K562 (cell line): Measurements from ENCODE around the gene CSNK1A1. TPM values are rescaled to one million over a fixed set of nuclear protein-coding genes. Genes with fewer than 3 reads are reported as not detected.

ENCODE experiments used
- ATAC-seq: fragments of 200-7000 bp; cut with Tn5 transposase; 3 replicates; pipeline ENCODE4 v1.9.1; 2020; ENCODE audit warnings: moderate library complexity
- BruUV-seq: library from RNA; stranded (reverse); fragments of 400-500 nt; replicated peaks from 2 replicates; lab custom pipeline; 2021; lab: Mats Ljungman, UMichigan
- CTCF ChIA-PET: fragments of 300-600 bp; formaldehyde crosslinking; extraction: SDS; loops from one replicate; lab custom pipeline; 2021; ENCODE audit warnings: low intra/inter-chr PET ratio; lab: Yijun Ruan, JAX
- POLR2A ChIA-PET: fragments of 300-600, 350-650 bp; sonication (Branson Sonifier 250); formaldehyde crosslinking; extraction: SDS; loops from one replicate; lab custom pipeline; 2021; ENCODE audit warnings: antibody characterized with exemption, inconsistent platforms; lab: Yijun Ruan, JAX
- DNase-seq, 4 experiments: peaks; one replicate each; pipeline versions ENCODE4 v3.0.0 to v3.0.0-alpha.2; 2011 to 2018; ENCODE audit warnings: low spot score in 3 of 4, mixed read lengths in 3 of 4; ENCODE audit errors: extremely low read depth in 1 of 4
- FAIRE-seq: peaks from 2 replicates; lab custom pipeline; 2011; peaks lifted over from hg19 to GRCh38; lab: Jason Lieb, UNC
- H2AFZ ChIP-seq: 2 replicates; pipeline ENCODE4 v1.6.0; 2011; ENCODE audit warnings: low read depth, low read length, control low read depth, inconsistent platforms
- H3K27ac ChIP-seq: fragments of 200-600 bp; 3 replicates; pipeline ENCODE4 v1.8.0; 2011; ENCODE audit warnings: low read depth, mild to moderate bottlenecking, control low read depth, inconsistent platforms, low read length, moderate library complexity, mixed read lengths; ENCODE audit errors: extremely low read depth
- H3K27me3 ChIP-seq, 2 experiments: fragments of 300-600 bp in 1 of 2; 2 replicates in 1 of 2; 3 replicates in 1 of 2; pipeline versions ENCODE4 v1.6.0 to v1.8.0; 2011; ENCODE audit warnings: inconsistent platforms in 2 of 2, low read length in 2 of 2, mild to moderate bottlenecking in 1 of 2, mixed read lengths in 1 of 2, moderate library complexity in 1 of 2; ENCODE audit not compliant: control insufficient read depth in 2 of 2, insufficient read depth in 2 of 2
- H3K36me3 ChIP-seq: fragments of 300-600 bp; 3 replicates; pipeline ENCODE4 v1.8.0; 2011; ENCODE audit warnings: mild to moderate bottlenecking, low read length, inconsistent platforms; ENCODE audit not compliant: control insufficient read depth, insufficient read depth
- H3K4me1 ChIP-seq, 2 experiments: fragments of 200-600 bp in 1 of 2; replicated peaks in 1 of 2; 2 replicates in 1 of 2; 3 replicates in 1 of 2; pipeline versions ENCODE4 v1.5.1 to v1.8.0; 2011; ENCODE audit warnings: inconsistent platforms in 2 of 2, low read length in 2 of 2, mild to moderate bottlenecking in 1 of 2, mixed read lengths in 1 of 2, moderate library complexity in 1 of 2; ENCODE audit not compliant: control insufficient read depth in 2 of 2, insufficient read depth in 2 of 2
- H3K4me2 ChIP-seq: 2 replicates; pipeline ENCODE4 v1.6.1; 2011; ENCODE audit warnings: low read length, control low read depth, inconsistent platforms, mixed read lengths; ENCODE audit not compliant: insufficient read depth
- H3K4me3 ChIP-seq: fragments of 200-600 bp; sonication (generic), shearing (Covaris generic); 2 replicates; pipeline ENCODE4 v1.5.1; 2016; ENCODE audit warnings: control low read depth, inconsistent platforms
- H3K79me2 ChIP-seq: fragments of 200-600 bp; 3 replicates; pipeline ENCODE4 v1.8.0; 2011; ENCODE audit warnings: low read length, inconsistent platforms; ENCODE audit not compliant: control insufficient read depth, insufficient read depth
- H3K9ac ChIP-seq, 2 experiments: 2 replicates each; pipeline versions ENCODE4 v1.6.0 to v1.6.1; 2011; ENCODE audit warnings: low read depth in 2 of 2, low read length in 2 of 2, control low read depth in 1 of 2, inconsistent platforms in 1 of 2, mild to moderate bottlenecking in 1 of 2, mixed read lengths in 1 of 2; ENCODE audit not compliant: insufficient read depth in 1 of 2
- H3K9me1 ChIP-seq: one replicate; pipeline ENCODE4 v1.6.0; 2011; ENCODE audit warnings: inconsistent platforms, mild to moderate bottlenecking, low read length, moderate library complexity; ENCODE audit not compliant: control insufficient read depth, insufficient read depth
- H3K9me3 ChIP-seq: replicated peaks from 2 replicates; pipeline ENCODE4 v1.5.1; 2011; ENCODE audit warnings: low read depth, low read length, inconsistent platforms; ENCODE audit not compliant: control insufficient read depth, insufficient read depth
- H4K20me1 ChIP-seq: replicated peaks from 2 replicates; pipeline ENCODE4 v1.6.1; 2011; ENCODE audit warnings: low read length, inconsistent platforms, mixed read lengths; ENCODE audit not compliant: control insufficient read depth, insufficient read depth
- ADNP ChIP-seq: fragments of 200-800 bp; sonication (Bioruptor generic); IDR thresholded peaks from 2 replicates; pipeline ENCODE4 v1.6.1; 2016; ENCODE audit warnings: missing genetic modification characterization, missing compliant biosample characterization
- ARNT ChIP-seq, 2 experiments: fragments of 450-650 bp; IDR thresholded peaks; 2 replicates each; pipeline ENCODE4 v1.6.1; 2016; ENCODE audit warnings: mild to moderate bottlenecking in 1 of 2
- ATF1 ChIP-seq, 2 experiments: fragments of 450-650 bp in 1 of 2; IDR thresholded peaks; 2 replicates each; pipeline ENCODE4 v1.6.1; 2016; ENCODE audit warnings: missing compliant biosample characterization in 1 of 2, missing genetic modification characterization in 1 of 2
- CEBPB ChIP-seq: fragments of 450-650 bp; IDR thresholded peaks from 2 replicates; pipeline ENCODE4 v1.6.1; 2016; ENCODE audit warnings: missing genetic modification characterization, missing compliant biosample characterization
- DIDO1 ChIP-seq: fragments of 450-650 bp; IDR thresholded peaks from 2 replicates; pipeline ENCODE4 v1.6.1; 2016; ENCODE audit warnings: low read depth, missing biosample characterization, missing genetic modification characterization
- FOXM1 ChIP-seq, 2 experiments: fragments of 450-650 bp in 1 of 2; sonication (generic) in 1 of 2; formaldehyde crosslinking in 1 of 2; IDR thresholded peaks; 2 replicates each; pipeline versions ENCODE4 v1.6.1 to v1.9.0; 2017 to 2022; ENCODE audit warnings: low read depth in 2 of 2, mild to moderate bottlenecking in 2 of 2, missing genetic modification reagents in 1 of 2, moderate library complexity in 1 of 2
- MAFF ChIP-seq: IDR thresholded peaks from 2 replicates; pipeline ENCODE4 v1.6.1; 2012; ENCODE audit warnings: low read length, improper control_type of control experiment
- PBX2 ChIP-seq, 2 experiments: IDR thresholded peaks in 1 of 2; conservative IDR thresholded peaks in 1 of 2; 2 replicates each; pipeline ENCODE4 v1.6.1; 2016; ENCODE audit warnings: low read depth in 2 of 2, mild to moderate bottlenecking in 1 of 2, missing compliant biosample characterization in 1 of 2, missing genetic modification characterization in 1 of 2, moderate library complexity in 1 of 2
- POLR3G ChIP-seq: IDR thresholded peaks from 2 replicates; pipeline ENCODE4 v1.6.1; 2011; ENCODE audit not compliant: insufficient read length, insufficient replicate concordance; ENCODE audit errors: extremely low read depth
- SMARCA5 ChIP-seq: fragments of 450-650 bp; IDR thresholded peaks from 2 replicates; pipeline ENCODE4 v1.6.1; 2016
- SREBF1 ChIP-seq: fragments of 150-350 bp; IDR thresholded peaks from 2 replicates; pipeline ENCODE4 v1.6.1; 2014; ENCODE audit warnings: antibody characterized with exemption, low read depth, low read length, borderline replicate concordance
- TOE1 ChIP-seq, 2 experiments: fragments of 450-650 bp in 1 of 2; sonication (generic) in 1 of 2; formaldehyde crosslinking in 1 of 2; IDR thresholded peaks; 2 replicates each; pipeline versions ENCODE4 v1.7.1 to v1.8.0; 2016 to 2022; ENCODE audit warnings: borderline replicate concordance in 2 of 2, mild to moderate bottlenecking in 2 of 2, antibody characterized with exemption in 1 of 2, inconsistent platforms in 1 of 2, low read depth in 1 of 2, missing genetic modification reagents in 1 of 2, moderate library complexity in 1 of 2
- ZNF121 ChIP-seq: sonication (generic); formaldehyde crosslinking; conservative IDR thresholded peaks from 2 replicates; pipeline ENCODE4 v1.8.0; 2022; ENCODE audit warnings: missing genetic modification reagents
- ZNF449 ChIP-seq: fragments of 250-450 bp; sonication (Bioruptor Pico); IDR thresholded peaks from 2 replicates; pipeline ENCODE4 v1.8.0; 2022; ENCODE audit warnings: moderate library complexity, mild to moderate bottlenecking, inconsistent platforms
- WGBS: fragments of 100-300 bp; shearing (Covaris generic); methylation state at CpG from one replicate; pipeline ENCODE4 v1.1.6; 2016; ENCODE audit warnings: low coverage, mixed read lengths; ENCODE audit not compliant: insufficient coverage; ENCODE audit errors: missing lambda C conversion rate; 5-methylcytosine and 5-hydroxymethylcytosine counted together
- in situ Hi-C: fragments of 300-500 bp; cut with MboI; formaldehyde crosslinking; loops from 4 replicates; pipeline ENCODE4 v1.15.0; 2018; ENCODE audit warnings: inconsistent platforms, mixed read lengths
- intact Hi-C: fragments of 100-400 bp; cut with micrococcal nuclease; formaldehyde crosslinking; loops from 2 replicates; pipeline ENCODE4 v1.14.2; 2022
- polyA plus RNA-seq, 8 experiments: library from polyadenylated mRNA; depleted of rRNA in 4 of 8; stranded (reverse) in 5 of 8; unstranded in 3 of 8; fragments of >200 nt; fragmentation: Nextera tagmentation in 2 of 8; fragmentation: Illumina TruSeq in 1 of 8; extraction: Ambion mirVana in 2 of 8; extraction: Trizol in 1 of 8; gene quantifications; 2 replicates each; pipeline versions ENCODE4 v1.2.1 to v1.2.3, GENCODE V29; 2011 to 2014; ENCODE audit warnings: inconsistent platforms in 1 of 8, missing spikeins in 1 of 8
- total RNA-seq, 7 experiments: library from RNA; depleted of rRNA in 6 of 7; stranded (reverse); fragments of >200 nt in 6 of 7; fragmentation: Illumina TruSeq in 2 of 7; extraction: Trizol in 2 of 7; gene quantifications; 2 replicates each; pipeline versions ENCODE4 v1.2.1 to v1.2.3, GENCODE V29; 2011 to 2021; ENCODE audit warnings: low replicate concordance in 1 of 7

The CSNK1A1 gene
- total and polyA plus RNA-seq, 9 of the 15 experiments (the other 6 are each of a cell fraction or from before 2014, with no cell fraction given): 49.1 to 196 (median 154) TPM

GRCh38 chr5:149452665-149453617, 98.3 kb downstream of the CSNK1A1 start:
- Histone ChIP-seq H3K27ac (peak overlapping the region; percentile 85), H3K9me1 (peaks cover 4% of the 10 kb centered on the region), H3K4me3 (no peak overlapping the region), H3K4me2 (peak overlapping the region; percentile 70), H3K27me3 (no peaks in the 10 kb centered on the region), H3K9ac (peak overlapping the region; percentile 46 to 62; a peak in 3 of 4 replicates), H3K79me2 (no peaks in the 10 kb centered on the region), H3K9me3 (no peaks in the 10 kb centered on the region), H3K36me3 (no peaks in the 10 kb centered on the region), H4K20me1 (no peaks in the 10 kb centered on the region), H3K4me1 (peaks cover 59 to 66% of the 10 kb centered on the region in 2 experiments), H2AFZ (peak overlapping the region; percentile 94)
- CTCF ChIA-PET: no interaction called here
- FAIRE-seq (no peak), DNase-seq (no peak), ATAC-seq (no peak)
- 83% methylated on average over 15 of the region's 16 CpGs for WGBS
- POLR2A ChIA-PET: interaction anchor here (0.6 to 1.4 kb wide), 5 partner anchors 11 to 849 kb away, joined by 3 to 8 read pairs (median 3); no protein-coding TSS in a partner anchor
- in situ Hi-C loops (no loop called here), intact Hi-C loops (loop anchor here (10.0 kb wide), 1 partner anchor 352 kb away; no protein-coding TSS in a partner anchor)
- BruUV-seq: no TSS peak
- TF ChIP-seq PBX2 (CRISPR knock-in tag; IDR thresholded peaks at IDR 0.05; ENCODE audit: low read depth): no peak
- 0 out of 2 replicates have a peak, but pooled peaks have one; percentile 6 for TF ChIP-seq PBX2 (tag; conservative IDR thresholded peaks at IDR 0.05; ENCODE audit: low read depth)
- TF ChIP-seq POLR3G: no peak
- TF ChIP-seq ZNF449 (CRISPR knock-in tag): no peak
- 0 out of 2 replicates have a peak, but pooled peaks have one; percentile 14 for TF ChIP-seq TOE1 (IDR thresholded peaks at IDR 0.05; ENCODE audit: borderline replicate concordance)
- TF ChIP-seq TOE1 (CRISPR knock-in tag; IDR thresholded peaks at IDR 0.05; ENCODE audit: borderline replicate concordance, low read depth): no peak
- TF ChIP-seq CEBPB (tag): 0 out of 2 replicates have a peak, but pooled peaks have one; percentile 4
- TF ChIP-seq SMARCA5: peak; percentile 41
- peak; percentile 56 for TF ChIP-seq MAFF
- TF ChIP-seq ADNP: peak; percentile 58
- TF ChIP-seq ATF1 (CRISPR knock-in tag; IDR thresholded peaks at IDR 0.05): no peak
- TF ChIP-seq ATF1 (tag; IDR thresholded peaks at IDR 0.05): peak; percentile 73; the same call in 1 of the 2 replicates
- TF ChIP-seq FOXM1 (IDR thresholded peaks at IDR 0.05; ENCODE audit: low read depth): 0 out of 2 replicates have a peak, but pooled peaks have one; percentile 7
- no peak for TF ChIP-seq FOXM1 (CRISPR knock-in tag; IDR thresholded peaks at IDR 0.05; ENCODE audit: low read depth)
- 0 out of 4 replicates have a peak, but pooled peaks of 1 of the 2 experiments have one; percentile 11 for TF ChIP-seq ARNT (IDR thresholded peaks at IDR 0.05)
- TF ChIP-seq DIDO1: no peak
- TF ChIP-seq ZNF121 (CRISPR knock-in tag): 0 out of 2 replicates have a peak, but pooled peaks have one; percentile 2
- TF ChIP-seq SREBF1: no peak
